SK-N-SH (cell line): ENCODE data around the gene RAB20.

Source experiments
- CTCF ChIP-seq: fragments of 200-600 bp; sonication (generic); IDR thresholded peaks from 2 replicates; pipeline ENCODE4 v1.6.1; 2017; ENCODE audit warnings: antibody characterized with exemption, mild to moderate bottlenecking, moderate library complexity
- EZH2phosphoT487 ChIP-seq: fragments of 200-600 bp; sonication (generic); IDR thresholded peaks from 2 replicates; pipeline ENCODE4 v1.6.1; 2017; ENCODE audit warnings: low read depth, mixed run types, mild to moderate bottlenecking, antibody characterized with exemption, moderate library complexity, borderline replicate concordance
- JUND ChIP-seq: IDR thresholded peaks from 2 replicates; pipeline ENCODE4 v1.4.0; 2012
- RAD21 ChIP-seq: IDR thresholded peaks from 2 replicates; pipeline ENCODE4 v1.6.1; 2012; ENCODE audit warnings: mild to moderate bottlenecking, low read length
- SMC3 ChIP-seq: IDR thresholded peaks from 2 replicates; pipeline ENCODE4 v1.6.1; 2012; ENCODE audit warnings: low read depth, low read length, improper control_type of control experiment
- TCF12 ChIP-seq: IDR thresholded peaks from 2 replicates; pipeline ENCODE4 v1.4.0; 2012
- TF ChIP-seq, protein P1 (sequence below): IDR thresholded peaks from 2 replicates; pipeline ENCODE4 v1.6.1; 2012; ENCODE audit warnings: mild to moderate bottlenecking, low read depth, low read length, moderate library complexity
- TF ChIP-seq, protein P2 (sequence below): fragments of 150-350 bp; IDR thresholded peaks from 2 replicates; pipeline ENCODE4 v1.6.1; 2016; ENCODE audit warnings: mild to moderate bottlenecking, low read depth, low read length
- TF ChIP-seq, protein P3 (sequence below): IDR thresholded peaks from 2 replicates; pipeline ENCODE4 v1.4.0; 2012; ENCODE audit warnings: low read depth, borderline replicate concordance

DNA sequence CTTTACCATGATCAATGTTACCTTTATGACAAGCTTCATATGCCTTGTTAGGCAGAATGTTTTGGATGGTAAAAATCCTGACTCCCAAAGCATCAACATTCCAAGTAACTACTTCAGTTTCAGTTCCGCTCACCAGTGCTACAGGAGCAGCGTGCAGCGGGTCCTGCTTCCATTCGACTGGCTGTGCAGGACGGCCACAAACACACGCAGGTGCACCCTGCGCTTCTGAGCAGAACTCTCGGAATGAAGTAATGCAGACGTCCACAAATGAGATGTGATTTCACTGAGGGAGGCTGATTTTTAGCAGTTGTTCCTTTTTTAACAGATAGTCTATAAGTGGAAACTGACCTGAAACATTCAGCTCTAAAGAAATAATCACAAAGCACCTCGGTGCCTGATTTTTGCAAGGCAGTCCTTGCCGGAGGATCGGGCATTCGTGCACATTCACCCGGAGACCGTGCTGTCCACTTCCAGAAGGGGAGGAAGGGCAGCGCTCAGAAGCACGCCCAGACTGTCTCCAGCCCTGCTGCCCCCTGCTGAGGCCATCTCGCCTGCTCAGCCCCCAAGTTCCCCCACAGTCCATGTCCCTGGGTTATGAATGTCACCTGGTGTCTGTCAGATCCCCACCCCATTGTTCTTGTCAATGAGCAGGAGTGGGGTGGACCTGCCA lies 85.8 kb downstream of the RAB20 start:
- TF ChIP-seq EZH2phosphoT487 (no peak), CTCF (no peak), SMC3 (no peak), RAD21 (no peak), TCF12 (no peak), JUND (no peak)
- TF ChIP-seq, protein P1, sequence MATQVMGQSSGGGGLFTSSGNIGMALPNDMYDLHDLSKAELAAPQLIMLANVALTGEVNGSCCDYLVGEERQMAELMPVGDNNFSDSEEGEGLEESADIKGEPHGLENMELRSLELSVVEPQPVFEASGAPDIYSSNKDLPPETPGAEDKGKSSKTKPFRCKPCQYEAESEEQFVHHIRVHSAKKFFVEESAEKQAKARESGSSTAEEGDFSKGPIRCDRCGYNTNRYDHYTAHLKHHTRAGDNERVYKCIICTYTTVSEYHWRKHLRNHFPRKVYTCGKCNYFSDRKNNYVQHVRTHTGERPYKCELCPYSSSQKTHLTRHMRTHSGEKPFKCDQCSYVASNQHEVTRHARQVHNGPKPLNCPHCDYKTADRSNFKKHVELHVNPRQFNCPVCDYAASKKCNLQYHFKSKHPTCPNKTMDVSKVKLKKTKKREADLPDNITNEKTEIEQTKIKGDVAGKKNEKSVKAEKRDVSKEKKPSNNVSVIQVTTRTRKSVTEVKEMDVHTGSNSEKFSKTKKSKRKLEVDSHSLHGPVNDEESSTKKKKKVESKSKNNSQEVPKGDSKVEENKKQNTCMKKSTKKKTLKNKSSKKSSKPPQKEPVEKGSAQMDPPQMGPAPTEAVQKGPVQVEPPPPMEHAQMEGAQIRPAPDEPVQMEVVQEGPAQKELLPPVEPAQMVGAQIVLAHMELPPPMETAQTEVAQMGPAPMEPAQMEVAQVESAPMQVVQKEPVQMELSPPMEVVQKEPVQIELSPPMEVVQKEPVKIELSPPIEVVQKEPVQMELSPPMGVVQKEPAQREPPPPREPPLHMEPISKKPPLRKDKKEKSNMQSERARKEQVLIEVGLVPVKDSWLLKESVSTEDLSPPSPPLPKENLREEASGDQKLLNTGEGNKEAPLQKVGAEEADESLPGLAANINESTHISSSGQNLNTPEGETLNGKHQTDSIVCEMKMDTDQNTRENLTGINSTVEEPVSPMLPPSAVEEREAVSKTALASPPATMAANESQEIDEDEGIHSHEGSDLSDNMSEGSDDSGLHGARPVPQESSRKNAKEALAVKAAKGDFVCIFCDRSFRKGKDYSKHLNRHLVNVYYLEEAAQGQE = no peak
- TF ChIP-seq, protein P2, sequence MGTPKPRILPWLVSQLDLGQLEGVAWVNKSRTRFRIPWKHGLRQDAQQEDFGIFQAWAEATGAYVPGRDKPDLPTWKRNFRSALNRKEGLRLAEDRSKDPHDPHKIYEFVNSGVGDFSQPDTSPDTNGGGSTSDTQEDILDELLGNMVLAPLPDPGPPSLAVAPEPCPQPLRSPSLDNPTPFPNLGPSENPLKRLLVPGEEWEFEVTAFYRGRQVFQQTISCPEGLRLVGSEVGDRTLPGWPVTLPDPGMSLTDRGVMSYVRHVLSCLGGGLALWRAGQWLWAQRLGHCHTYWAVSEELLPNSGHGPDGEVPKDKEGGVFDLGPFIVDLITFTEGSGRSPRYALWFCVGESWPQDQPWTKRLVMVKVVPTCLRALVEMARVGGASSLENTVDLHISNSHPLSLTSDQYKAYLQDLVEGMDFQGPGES = no peak
- TF ChIP-seq, protein P3, sequence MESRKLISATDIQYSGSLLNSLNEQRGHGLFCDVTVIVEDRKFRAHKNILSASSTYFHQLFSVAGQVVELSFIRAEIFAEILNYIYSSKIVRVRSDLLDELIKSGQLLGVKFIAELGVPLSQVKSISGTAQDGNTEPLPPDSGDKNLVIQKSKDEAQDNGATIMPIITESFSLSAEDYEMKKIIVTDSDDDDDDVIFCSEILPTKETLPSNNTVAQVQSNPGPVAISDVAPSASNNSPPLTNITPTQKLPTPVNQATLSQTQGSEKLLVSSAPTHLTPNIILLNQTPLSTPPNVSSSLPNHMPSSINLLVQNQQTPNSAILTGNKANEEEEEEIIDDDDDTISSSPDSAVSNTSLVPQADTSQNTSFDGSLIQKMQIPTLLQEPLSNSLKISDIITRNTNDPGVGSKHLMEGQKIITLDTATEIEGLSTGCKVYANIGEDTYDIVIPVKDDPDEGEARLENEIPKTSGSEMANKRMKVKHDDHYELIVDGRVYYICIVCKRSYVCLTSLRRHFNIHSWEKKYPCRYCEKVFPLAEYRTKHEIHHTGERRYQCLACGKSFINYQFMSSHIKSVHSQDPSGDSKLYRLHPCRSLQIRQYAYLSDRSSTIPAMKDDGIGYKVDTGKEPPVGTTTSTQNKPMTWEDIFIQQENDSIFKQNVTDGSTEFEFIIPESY = no peak
